EH (cell line): Measurements from ENCODE around the gene B3GNT4.

ENCODE experiments used
- DNase-seq: peaks from one replicate; pipeline ENCODE4 v3.0.0-alpha.2; 2015; ENCODE audit warnings: low read depth

B3GNT4 gene

DNA sequence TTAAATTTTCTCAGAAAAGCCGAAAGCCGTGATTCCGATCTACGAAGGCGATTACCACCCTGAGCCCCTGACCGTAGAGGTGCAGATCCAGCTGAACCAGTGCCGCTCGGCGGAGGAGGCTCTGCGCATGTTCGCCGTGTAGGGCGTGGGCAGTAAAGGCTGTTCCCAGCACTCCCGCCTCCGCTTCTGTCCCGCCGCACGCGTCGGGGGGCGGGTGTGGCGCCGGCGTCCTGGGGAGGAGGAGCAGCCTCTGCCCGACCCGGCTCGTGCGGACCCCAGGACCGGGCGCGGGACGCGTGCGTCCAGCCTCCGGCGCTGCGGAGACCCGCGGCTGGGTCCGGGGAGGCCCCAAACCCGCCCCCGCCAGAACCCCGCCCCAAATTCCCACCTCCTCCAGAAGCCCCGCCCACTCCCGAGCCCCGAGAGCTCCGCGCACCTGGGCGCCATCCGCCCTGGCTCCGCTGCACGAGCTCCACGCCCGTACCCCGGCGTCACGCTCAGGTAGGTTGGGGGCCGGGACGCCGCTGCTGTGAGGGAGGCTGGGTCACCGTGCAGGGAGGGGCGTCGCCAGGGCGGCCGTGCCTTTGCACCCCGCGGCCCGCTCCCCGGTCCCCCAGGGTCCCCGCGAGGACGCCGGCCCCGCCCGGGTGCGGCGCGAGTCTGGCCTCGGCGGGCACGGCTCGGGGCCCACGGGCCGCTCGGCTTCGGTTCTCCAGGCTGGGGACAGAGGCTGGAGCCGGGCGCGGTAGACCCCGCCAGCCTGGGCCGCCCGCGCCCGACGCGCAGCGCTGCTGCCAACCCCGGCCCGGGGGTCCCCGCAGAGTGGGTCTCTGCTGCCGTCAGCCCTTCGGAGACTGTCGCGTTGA lies at the start of gene B3GNT4:
TSS of gene B3GNT4 (plus strand) at position 409 of the 866 bp plus-strand sequence. CDS start 910 bp downstream, outside the sequence.
- DNase-seq, result peak; percentile 61

DNA sequence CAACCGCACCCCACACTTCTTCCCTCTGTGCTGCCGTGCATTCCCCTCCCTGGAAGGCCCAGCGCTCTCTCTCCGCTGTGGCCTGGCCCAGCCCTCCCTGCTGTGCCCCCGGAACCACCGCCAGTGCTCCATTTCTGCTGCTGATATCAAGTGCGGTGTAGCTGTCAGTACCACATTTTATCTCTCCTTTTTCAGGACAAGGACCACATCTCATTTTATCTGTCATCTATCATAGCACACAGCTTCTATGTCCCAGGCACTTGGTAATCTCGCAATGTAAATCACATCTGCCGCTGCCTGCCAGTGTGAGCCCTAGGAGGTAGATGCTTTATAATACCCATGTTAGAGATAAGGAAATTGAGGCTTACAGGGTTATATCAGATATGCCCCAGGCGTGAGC lies 47.8 kb upstream of the B3GNT4 start:
- no peak for DNase-seq

DNA sequence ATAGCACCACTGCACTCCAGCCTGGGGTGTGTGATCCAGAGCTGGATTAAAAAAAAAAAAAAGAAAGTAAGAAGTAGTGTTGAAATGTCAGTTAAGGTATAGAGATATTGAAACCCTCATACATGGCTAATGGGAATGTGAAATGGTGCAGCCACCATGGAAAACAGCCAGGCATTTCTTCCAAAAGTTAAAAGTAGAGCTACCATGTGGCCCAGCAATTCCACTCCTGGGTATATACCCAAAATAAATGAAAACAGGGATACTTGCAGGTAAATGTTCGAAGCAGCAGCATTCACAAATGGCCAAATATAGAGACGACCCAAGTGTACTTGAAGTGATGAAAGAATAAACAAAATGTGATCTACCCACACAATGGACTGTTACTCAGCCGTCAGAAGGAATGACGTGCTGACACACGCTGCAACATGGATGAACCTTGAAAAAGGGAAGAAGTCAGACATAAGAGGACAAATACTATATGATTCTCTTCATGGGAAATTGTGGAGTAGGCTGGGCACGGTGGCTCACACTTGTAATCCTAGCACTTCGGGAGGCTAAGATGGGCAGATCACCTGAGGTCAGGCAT lies 44.7 kb upstream of the B3GNT4 start:
- no peak for DNase-seq

DNA sequence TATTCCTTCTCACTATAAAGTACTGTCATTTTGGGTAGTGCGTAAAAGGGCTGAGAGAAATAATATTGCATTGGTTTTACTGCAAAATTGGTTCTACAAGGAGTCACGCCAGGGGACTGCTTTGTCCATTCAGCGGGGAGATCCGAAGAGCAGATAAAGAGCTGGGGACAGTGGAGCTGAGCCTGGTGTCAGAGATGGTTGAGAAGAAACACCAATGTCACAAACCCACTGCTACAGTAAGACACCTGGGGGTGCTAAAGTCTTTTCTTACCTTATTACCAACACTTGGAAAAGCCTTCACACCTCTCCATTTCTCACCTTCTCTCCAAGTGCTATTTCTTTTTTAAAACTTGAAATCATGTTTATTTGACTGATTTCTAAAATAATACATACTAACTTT lies 43.6 kb upstream of the B3GNT4 start:
- no peak for DNase-seq

DNA sequence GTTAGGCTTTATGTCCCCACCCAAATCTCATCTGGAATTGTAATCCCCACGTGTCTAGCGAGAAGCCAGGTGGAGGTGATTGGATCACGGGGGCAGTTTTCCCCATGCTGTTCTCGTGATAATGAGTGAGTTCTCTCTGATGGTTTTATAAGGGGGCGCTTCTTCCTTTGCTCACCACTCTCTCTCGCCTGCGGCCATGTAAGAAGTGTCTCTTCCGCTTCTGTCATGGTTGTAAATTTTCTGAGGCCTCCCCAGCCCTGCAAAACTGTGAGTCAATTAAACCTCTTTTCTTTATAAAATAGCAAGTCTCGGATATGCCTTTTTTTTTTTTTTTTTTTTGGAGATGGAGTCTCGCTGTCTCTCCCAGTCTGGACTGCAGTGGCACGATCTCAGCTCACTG lies 42.7 kb upstream of the B3GNT4 start:
- no peak for DNase-seq

DNA sequence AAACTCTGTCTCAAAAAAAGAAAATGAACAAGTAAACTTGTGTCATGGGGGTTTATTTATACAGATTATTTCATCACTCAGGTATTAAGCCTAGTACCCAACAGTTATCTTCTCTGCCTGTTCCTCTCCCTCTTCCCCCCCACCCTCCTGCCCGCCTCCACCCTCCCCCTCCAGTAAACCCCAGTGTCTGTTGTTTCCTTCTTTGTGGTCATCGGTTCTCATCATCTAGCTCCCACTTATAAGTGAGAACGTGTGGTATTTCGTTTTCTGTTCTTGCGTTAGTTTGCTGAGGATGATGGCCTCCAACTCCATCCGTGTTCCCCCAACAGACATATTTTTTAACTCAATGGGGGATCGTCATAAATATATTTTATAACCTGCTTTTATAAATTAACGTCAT lies 41.8 kb upstream of the B3GNT4 start:
- DNase-seq, result no peak

DNA sequence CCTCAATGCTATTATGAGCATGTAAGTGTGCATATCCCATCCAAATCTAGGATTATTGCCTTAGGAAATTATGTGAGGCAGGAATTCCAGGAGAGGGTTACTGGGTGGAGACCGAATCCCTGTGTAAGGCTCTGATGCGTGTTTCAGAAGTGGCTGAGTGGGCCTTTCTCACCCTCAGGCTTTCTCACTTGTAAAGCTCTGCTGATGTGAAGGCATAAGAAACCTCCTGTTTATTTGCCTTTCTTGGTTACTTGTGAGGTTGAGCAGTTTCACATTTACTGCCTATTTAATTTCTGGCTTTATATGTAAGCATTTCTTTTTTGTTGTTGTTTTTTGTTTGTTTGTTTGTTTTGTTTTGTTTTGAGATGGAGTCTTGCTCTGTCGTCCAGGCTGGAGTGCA lies 40.5 kb upstream of the B3GNT4 start:
- no peak for DNase-seq

DNA sequence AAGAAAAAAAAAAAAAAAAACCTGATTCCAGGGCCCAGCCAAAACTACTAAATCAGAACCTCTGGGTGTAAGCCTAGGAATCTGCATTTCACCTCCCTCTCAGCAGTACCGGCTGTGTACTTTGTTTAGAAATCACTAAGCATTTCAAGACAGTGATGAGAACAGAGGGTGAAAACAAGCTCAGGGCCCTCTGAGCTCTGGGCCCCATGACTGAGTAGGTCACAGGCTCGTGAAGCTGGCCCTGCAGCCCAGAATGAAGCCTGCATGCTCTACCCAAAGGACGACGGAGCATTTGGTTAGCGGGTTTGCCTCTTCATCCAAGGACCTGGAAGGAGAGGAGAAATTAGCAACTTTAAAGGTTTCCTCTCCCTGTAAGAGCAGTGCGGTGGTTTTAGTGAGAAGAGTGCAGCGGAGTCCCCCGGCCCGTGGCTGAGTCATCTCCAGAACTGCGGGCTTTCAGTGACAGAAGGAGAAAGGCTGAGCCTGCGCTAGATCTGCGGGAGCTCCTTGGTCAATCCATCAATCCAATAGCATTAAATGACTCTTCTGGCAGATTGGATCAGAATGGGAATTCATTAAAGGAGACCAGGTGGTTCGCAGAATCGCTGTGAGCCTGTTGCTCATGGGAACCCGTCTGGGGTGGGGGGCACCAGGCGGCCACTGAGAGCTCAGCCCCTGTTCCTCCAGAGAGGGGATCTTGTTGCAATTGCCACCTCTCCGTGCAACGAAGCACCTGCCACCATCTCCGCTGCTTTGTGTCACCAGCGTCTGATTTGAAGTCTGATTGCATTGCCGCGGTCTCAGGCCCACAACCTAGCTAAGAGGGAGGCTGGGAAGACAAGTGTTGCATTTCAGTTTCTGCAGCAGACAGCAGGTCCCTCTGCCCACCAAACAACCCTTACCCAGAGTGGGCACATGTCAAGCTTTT lies 36.8 kb upstream of the B3GNT4 start:
- no peak for DNase-seq

- DNase-seq, result no peak
Observed at GRCh38 chr12:122167356-122167925, 36.1 kb upstream of the B3GNT4 start.

DNA sequence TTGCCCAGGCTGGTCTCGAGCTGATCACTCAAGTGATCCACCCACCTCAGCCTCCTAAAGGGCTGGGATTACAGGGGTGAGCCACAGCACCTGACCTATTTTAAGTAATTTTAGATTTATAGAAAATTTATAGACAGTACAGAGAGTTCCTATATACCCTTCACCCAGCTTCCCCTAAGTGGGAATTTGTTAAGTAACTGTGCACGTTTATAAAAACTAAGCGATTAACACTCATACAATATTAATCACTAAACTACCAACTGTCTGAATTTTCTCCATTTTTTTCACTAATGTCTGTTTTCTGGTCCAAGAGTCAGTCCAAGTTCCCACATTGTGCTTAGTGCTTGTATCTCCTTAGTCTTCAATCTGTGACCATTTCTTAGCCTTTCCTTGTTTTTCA lies 35.0 kb upstream of the B3GNT4 start:
- DNase-seq, result no peak

- no peak for DNase-seq
Observed at GRCh38 chr12:122171399-122171798, 32.1 kb upstream of the B3GNT4 start.

DNA sequence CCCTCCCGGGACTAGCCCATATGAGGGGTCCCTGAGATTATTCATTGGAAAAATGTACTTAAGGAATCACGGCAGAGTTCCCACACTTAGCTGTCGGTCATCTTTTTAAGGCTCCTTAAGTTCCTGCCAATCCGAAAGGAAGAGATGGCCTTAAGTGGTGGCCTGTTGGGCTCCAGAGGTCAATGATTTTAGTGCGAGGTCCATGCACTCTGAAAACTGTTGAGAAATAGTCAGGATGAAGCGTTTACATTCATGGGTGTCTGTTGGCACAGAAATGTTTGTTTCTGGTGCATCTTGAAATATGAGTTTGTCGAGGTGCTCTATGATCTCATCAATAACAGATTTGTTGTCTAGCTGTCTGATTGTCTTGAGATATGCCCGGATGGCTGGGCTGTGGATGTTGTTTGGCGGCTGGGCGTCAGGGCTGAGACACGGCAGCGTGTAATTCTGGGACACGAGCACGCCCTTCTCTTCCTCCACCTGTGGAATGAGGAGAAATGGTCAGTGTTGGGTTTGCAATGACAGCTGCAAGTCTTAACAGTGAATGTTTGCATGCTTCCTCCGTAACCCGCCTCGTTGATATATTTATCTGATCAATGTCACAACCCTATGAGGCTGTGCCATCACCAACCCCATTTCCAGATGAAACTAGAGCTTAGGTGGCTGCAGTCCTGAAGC lies 31.1 kb upstream of the B3GNT4 start:
- no peak for DNase-seq

GRCh38 chr12:122174155-122174845 lies 29.2 kb upstream of the B3GNT4 start, which contains the start of gene IL31:
TSS of gene IL31 (minus strand) at chr12:122174221. CDS start at chr12:122174172, 49 bp downstream.
- no peak for DNase-seq

- DNase-seq, result peak; percentile 13
Observed at GRCh38 chr12:122176473-122176872, 27.0 kb upstream of the B3GNT4 start.

DNA sequence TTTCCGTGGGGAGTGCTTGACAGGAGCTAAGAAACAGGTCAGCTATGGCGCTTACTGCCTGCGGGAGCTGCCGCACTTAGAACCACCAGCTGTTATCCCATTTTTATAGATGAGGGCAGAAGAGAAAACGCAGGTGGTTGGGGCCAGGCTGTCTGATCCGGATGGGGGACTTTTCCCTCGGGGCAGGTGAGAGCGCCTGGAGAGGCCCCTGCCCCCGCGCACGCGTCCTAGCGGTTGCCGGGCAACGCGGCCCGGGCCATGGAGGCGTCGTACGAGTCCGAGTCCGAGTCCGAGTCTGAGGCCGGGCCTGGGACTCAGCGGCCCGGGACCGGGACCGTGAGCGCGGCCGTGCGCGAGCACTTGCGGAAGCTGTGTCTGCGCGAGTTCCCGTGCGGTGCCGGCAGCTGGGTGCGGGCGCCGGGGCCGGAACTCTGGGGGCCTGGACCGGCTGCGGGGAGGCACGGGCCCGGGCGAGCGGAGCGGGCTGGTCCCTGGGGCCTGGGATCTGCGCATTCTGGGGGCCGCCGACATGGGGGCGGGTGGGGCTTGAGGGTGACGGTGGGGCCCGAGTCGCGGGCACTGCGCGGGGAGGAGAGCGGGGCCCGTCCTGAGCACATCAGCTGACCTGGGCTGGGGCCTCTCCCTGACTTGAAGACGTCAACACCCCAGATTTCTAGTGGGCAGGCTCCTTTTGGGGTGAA lies 20.5 kb upstream of the B3GNT4 start, which contains the start of gene LRRC43:
TSS of gene LRRC43 (plus strand) at position 237 of the 701 bp plus-strand sequence. CDS start at position 259, 22 bp downstream.
- peak; percentile 40 for DNase-seq

GRCh38 chr12:122183588-122183940 lies 19.9 kb upstream of the B3GNT4 start:
- DNase-seq, result no peak

DNA sequence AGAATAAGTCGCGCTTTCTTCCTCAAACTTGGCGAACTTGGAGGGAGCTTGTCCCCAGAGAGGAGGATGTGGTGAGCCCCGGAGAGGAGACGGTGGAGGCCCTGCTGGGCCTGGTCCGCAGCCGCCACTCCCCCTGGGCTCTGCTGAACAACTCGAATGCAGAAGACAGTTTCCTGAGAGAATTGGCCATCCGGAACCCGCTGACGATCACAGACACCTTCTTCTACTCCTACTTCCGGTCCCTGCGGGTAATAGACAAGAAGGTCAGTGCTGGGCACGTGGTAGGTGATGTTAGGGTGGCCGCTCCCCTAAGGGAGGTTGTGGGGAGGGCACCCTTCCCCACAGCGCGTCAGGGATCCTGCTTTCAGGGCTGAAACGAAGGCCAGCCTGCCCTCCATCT lies 19.0 kb upstream of the B3GNT4 start:
- no peak for DNase-seq

GRCh38 chr12:122185079-122185478 lies 18.4 kb upstream of the B3GNT4 start:
- DNase-seq, result no peak

GRCh38 chr12:122185494-122186082 lies 17.9 kb upstream of the B3GNT4 start:
- DNase-seq, result no peak

- no peak for DNase-seq
Observed at GRCh38 chr12:122187466-122187865, 16.0 kb upstream of the B3GNT4 start.
